GM12878 (cell line): ENCODE data around the gene SOHLH2. TPM values are rescaled to one million over a fixed set of nuclear protein-coding genes. Genes with fewer than 3 reads are reported as not detected.

Source experiments
- ATAC-seq: fragments of 200-7000 bp; cut with Tn5 transposase; 3 replicates; pipeline ENCODE4 v1.9.1; 2020; ENCODE audit warnings: mild to moderate bottlenecking, moderate library complexity
- BruUV-seq: library from RNA; stranded (reverse); fragments of 400-500 nt; replicated peaks from 2 replicates; lab custom pipeline; 2021; lab: Mats Ljungman, UMichigan
- CTCF ChIA-PET: fragments of 300-600 bp; sonication (Branson Sonifier 250); formaldehyde crosslinking; extraction: SDS; loops from one replicate; lab custom pipeline; 2021; ENCODE audit warnings: inconsistent platforms; lab: Yijun Ruan, JAX
- POLR2A ChIA-PET: fragments of 350-600 bp; formaldehyde crosslinking; extraction: SDS; loops from one replicate; lab custom pipeline; 2021; ENCODE audit warnings: inconsistent platforms; lab: Charles Lee
- RAD21 ChIA-PET: fragments of 300-600 bp; sonication (Branson Sonifier 250); formaldehyde crosslinking; loops from one replicate; lab custom pipeline; 2023; ENCODE audit warnings: antibody characterized with exemption; ENCODE audit not compliant: unreplicated experiment; lab: Charles Lee
- SMC1A ChIA-PET: fragments of 300-600 bp; sonication (Branson Sonifier 250); formaldehyde crosslinking; loops from one replicate; lab custom pipeline; 2023; ENCODE audit not compliant: unreplicated experiment, uncharacterized antibody; lab: Charles Lee
- DNase-seq: peaks from one replicate; pipeline ENCODE4 v3.0.0-alpha.2; 2011; ENCODE audit warnings: low read depth, low spot score
- FAIRE-seq: peaks from 3 replicates; lab custom pipeline; 2011; peaks lifted over from hg19 to GRCh38; lab: Jason Lieb, UNC
- H2AFZ ChIP-seq: 2 replicates; pipeline ENCODE4 v1.6.0; 2011; ENCODE audit warnings: low read depth, low read length, control low read depth; ENCODE audit not compliant: control insufficient read depth
- H3K27ac ChIP-seq: 2 replicates; pipeline ENCODE4 v1.5.1; 2011; ENCODE audit warnings: control low read depth; ENCODE audit not compliant: control insufficient read depth, insufficient read depth
- H3K27me3 ChIP-seq, 2 experiments: replicated peaks in 1 of 2; 2 replicates each; pipeline versions ENCODE4 v1.6.0 to v1.6.1; 2011; ENCODE audit warnings: low read length in 1 of 2; ENCODE audit not compliant: control insufficient read depth in 2 of 2, insufficient read depth in 2 of 2
- H3K36me3 ChIP-seq, 2 experiments: 2 replicates each; pipeline ENCODE4 v1.5.1; 2011; ENCODE audit warnings: low read length in 1 of 2; ENCODE audit not compliant: control insufficient read depth in 2 of 2, insufficient read depth in 2 of 2
- H3K4me1 ChIP-seq: 2 replicates; pipeline ENCODE4 v1.6.1; 2011; ENCODE audit warnings: mild to moderate bottlenecking, low read length, moderate library complexity, mixed read lengths; ENCODE audit not compliant: control insufficient read depth, insufficient read depth
- H3K4me2 ChIP-seq: 2 replicates; pipeline ENCODE4 v1.6.0; 2011; ENCODE audit warnings: control low read depth; ENCODE audit not compliant: control insufficient read depth, insufficient read depth
- H3K4me3 ChIP-seq: fragments of 200-600 bp; sonication (generic); 2 replicates; pipeline ENCODE4 v1.5.1; 2016
- H3K79me2 ChIP-seq: 2 replicates; pipeline ENCODE4 v1.6.0; 2011; ENCODE audit warnings: low read length; ENCODE audit not compliant: control insufficient read depth, insufficient read depth
- H3K9ac ChIP-seq: 2 replicates; pipeline ENCODE4 v1.8.0; 2011; ENCODE audit warnings: low read length, control low read depth, mixed read lengths; ENCODE audit not compliant: control insufficient read depth, insufficient read depth
- H3K9me3 ChIP-seq: replicated peaks from 3 replicates; pipeline ENCODE4 v1.5.1; 2011; ENCODE audit warnings: mild to moderate bottlenecking, low read length; ENCODE audit not compliant: control insufficient read depth, insufficient read depth
- H4K20me1 ChIP-seq: 2 replicates; pipeline ENCODE4 v1.6.0; 2011; ENCODE audit not compliant: control insufficient read depth, insufficient read depth
- CEBPZ ChIP-seq: fragments of 150-350 bp; IDR thresholded peaks from 2 replicates; pipeline ENCODE4 v1.6.1; 2016; ENCODE audit warnings: low read depth, low read length
- ELK1 ChIP-seq: IDR thresholded peaks from 2 replicates; pipeline ENCODE4 v1.6.1; 2012; ENCODE audit warnings: low read depth, low read length, improper control_type of control experiment
- MAX ChIP-seq: IDR thresholded peaks from 2 replicates; pipeline ENCODE4 v1.6.1; 2012; ENCODE audit warnings: low read depth, low read length, improper control_type of control experiment
- NBN ChIP-seq: fragments of 450-650 bp; IDR thresholded peaks from 2 replicates; pipeline ENCODE4 v1.6.1; 2016
- NKRF ChIP-seq: fragments of 450-650 bp; conservative IDR thresholded peaks from 2 replicates; pipeline ENCODE4 v1.6.1; 2017; ENCODE audit warnings: mild to moderate bottlenecking, moderate library complexity
- RUNX3 ChIP-seq: IDR thresholded peaks from 2 replicates; pipeline ENCODE4 v1.6.1; 2012; ENCODE audit warnings: low read length, inconsistent platforms
- SP1 ChIP-seq: IDR thresholded peaks from one replicate; pipeline ENCODE4 v1.6.1; 2011; ENCODE audit warnings: low read depth, low read length
- SREBF1 ChIP-seq: IDR thresholded peaks from 2 replicates; pipeline ENCODE4 v1.6.1; 2012; ENCODE audit warnings: mild to moderate bottlenecking, low read length
- SRF ChIP-seq, 2 experiments: IDR thresholded peaks; 2 replicates each; pipeline ENCODE4 v1.6.1; 2011; ENCODE audit warnings: low read depth in 2 of 2, low read length in 2 of 2, mild to moderate bottlenecking in 1 of 2, moderate library complexity in 1 of 2
- SUZ12 ChIP-seq: fragments of 200-600 bp; sonication (generic); IDR thresholded peaks from one replicate; pipeline ENCODE4 v1.6.1; 2018; ENCODE audit warnings: antibody characterized with exemption, mild to moderate bottlenecking; ENCODE audit not compliant: unreplicated experiment
- ZNF687 ChIP-seq: fragments of 450-650 bp; IDR thresholded peaks from 2 replicates; pipeline ENCODE4 v1.6.1; 2017; ENCODE audit warnings: mild to moderate bottlenecking, moderate library complexity
- WGBS: methylation state at CpG from one replicate; pipeline ENCODE4 v1.1.6; 2016; ENCODE audit warnings: low lambda C conversion rate; ENCODE audit not compliant: insufficient replicate concordance, insufficient coverage; ENCODE audit errors: missing lambda C conversion rate; 5-methylcytosine and 5-hydroxymethylcytosine counted together
- in situ Hi-C: fragments of 300-500 bp; cut with MboI; formaldehyde crosslinking; loops from 9 replicates; pipeline ENCODE4 v1.14.3; 2018; ENCODE audit warnings: mixed read lengths
- intact Hi-C: fragments of 100-400 bp; cut with micrococcal nuclease; formaldehyde crosslinking; loops from one replicate; pipeline ENCODE4 v1.14.2; 2022; ENCODE audit not compliant: unreplicated experiment
- polyA plus RNA-seq, 11 experiments: library from polyadenylated mRNA; depleted of rRNA in 4 of 11; unstranded in 6 of 11; stranded (reverse) in 5 of 11; fragments of >200 nt; fragmentation: Nextera tagmentation in 4 of 11; fragmentation: Illumina TruSeq in 1 of 11; extraction: Ambion mirVana in 4 of 11; extraction: Trizol in 1 of 11; gene quantifications; 1 replicate in 1 of 11; 2 replicates in 10 of 11; pipeline versions ENCODE4 v1.2.1 to v1.2.3, GENCODE V29; 2011 to 2016; ENCODE audit warnings: inconsistent platforms in 2 of 11, missing spikeins in 2 of 11, low read depth in 1 of 11
- total RNA-seq, 4 experiments: library from RNA; depleted of rRNA in 3 of 4; stranded (reverse); fragments of >200 nt in 3 of 4; fragmentation: Illumina TruSeq in 1 of 4; extraction: Trizol in 1 of 4; gene quantifications; 2 replicates each; pipeline versions ENCODE4 v1.2.1 to v1.2.3, GENCODE V29; 2013 to 2021

The SOHLH2 gene
- total and polyA plus RNA-seq, 10 of the 15 experiments (the other 5 are each of a cell fraction or from before 2014, with no cell fraction given), result 2.4 TPM; not detected in 9

GRCh38 chr13:36133950-36134626 lies 80.3 kb downstream of the SOHLH2 start:
- Histone ChIP-seq H2AFZ (no peak overlapping the region), H3K9me3 (no peaks in the 10 kb centered on the region), H3K4me3 (no peak overlapping the region), H3K9ac (no peak overlapping the region), H3K27ac (no peak overlapping the region), H3K4me1 (no peaks in the 10 kb centered on the region), H4K20me1 (no peaks in the 10 kb centered on the region), H3K36me3 (no peaks in the 10 kb centered on the region), H3K4me2 (no peak overlapping the region), H3K27me3 (peaks cover 3% of the 10 kb centered on the region in 2 experiments; a peak in 2 of 4 replicates), H3K79me2 (no peaks in the 10 kb centered on the region)
- POLR2A ChIA-PET, result no interaction called here
- no peak for ATAC-seq
- in situ Hi-C loops (no loop called here), intact Hi-C loops (no loop called here)
- RAD21 ChIA-PET, result no interaction called here
- SMC1A ChIA-PET, result no interaction called here
- DNase-seq, result no peak
- no TSS peak for BruUV-seq
- FAIRE-seq, result no peak
- WGBS, result 16% methylated on average over 5 of the region's 5 CpGs
- CTCF ChIA-PET, result no interaction called here
- TF ChIP-seq RUNX3, result no peak
- TF ChIP-seq ELK1, result no peak
- no peak for TF ChIP-seq SP1
- no peak for TF ChIP-seq ZNF687
- no peak for TF ChIP-seq NKRF
- TF ChIP-seq CEBPZ, result no peak
- no peak for TF ChIP-seq SRF (IDR thresholded peaks at IDR 0.05; ENCODE audit: low read depth in 2 of 2, low read length in 2 of 2)
- TF ChIP-seq SREBF1, result no peak
- TF ChIP-seq NBN, result no peak
- TF ChIP-seq SUZ12, result no peak
- TF ChIP-seq MAX, result no peak
